SH-SY5Y (cell line): Measurements from ENCODE around the gene KIF26B.

Experiments
- GATA2 ChIP-seq: IDR thresholded peaks from 2 replicates; pipeline ENCODE4 v1.6.1; 2011; ENCODE audit warnings: mild to moderate bottlenecking, low read depth, low read length
- GATA3 ChIP-seq: IDR thresholded peaks from 2 replicates; pipeline ENCODE4 v1.6.1; 2011; ENCODE audit warnings: low read depth, mild to moderate bottlenecking, low read length, moderate library complexity

DNA sequence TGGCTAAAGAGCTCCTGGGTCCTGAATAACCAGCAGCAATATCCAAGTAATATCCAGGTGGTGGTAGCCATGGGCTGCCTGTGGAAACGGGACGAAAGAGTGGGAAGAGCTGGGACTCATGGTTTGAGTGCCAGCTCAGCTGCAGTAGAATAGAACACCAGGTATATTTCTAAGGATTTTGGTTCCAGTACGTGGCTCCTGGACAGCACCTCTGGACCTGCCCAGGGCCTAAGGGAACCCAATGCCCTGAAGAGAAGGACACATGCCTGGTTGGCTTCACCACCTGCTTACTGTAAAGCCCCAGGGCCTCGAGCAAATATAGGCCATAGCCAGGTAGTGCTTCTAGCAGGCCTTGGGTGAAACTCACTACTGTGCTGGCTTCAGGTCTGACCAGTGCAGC lies 566.7 kb downstream of the KIF26B start:
- TF ChIP-seq GATA2 (no peak), GATA3 (no peak)
